K562 (cell line): ENCODE results near the gene BCHE.

Source experiments
- EP300 ChIP-seq: IDR thresholded peaks from 2 replicates; pipeline ENCODE4 v1.6.1; 2012; ENCODE audit warnings: low read length, improper control_type of control experiment
- EZH2 ChIP-seq: IDR thresholded peaks from 2 replicates; pipeline ENCODE4 v1.6.1; 2012; ENCODE audit warnings: low read depth, mild to moderate bottlenecking, inconsistent platforms, low read length, borderline replicate concordance
- HDAC6 ChIP-seq: IDR thresholded peaks from 2 replicates; pipeline ENCODE4 v1.6.1; 2012; ENCODE audit warnings: low read depth, mild to moderate bottlenecking, control low read depth, inconsistent platforms, low read length, moderate library complexity
- MEIS2 ChIP-seq: fragments of 450-650 bp; IDR thresholded peaks from 2 replicates; pipeline ENCODE4 v1.6.1; 2014; ENCODE audit warnings: mild to moderate bottlenecking; ENCODE audit not compliant: partially characterized antibody
- NR1H2 ChIP-seq: sonication (generic); formaldehyde crosslinking; IDR thresholded peaks from 2 replicates; pipeline ENCODE4 v1.4.0; 2020; ENCODE audit warnings: mild to moderate bottlenecking, missing genetic modification reagents
- SOX6 ChIP-seq: fragments of 450-650 bp; IDR thresholded peaks from 2 replicates; pipeline ENCODE4 v1.6.1; 2014; ENCODE audit warnings: mild to moderate bottlenecking
- SRSF3 ChIP-seq: fragments of 200-400 bp; formaldehyde crosslinking; IDR thresholded peaks from 2 replicates; pipeline ENCODE4 v1.6.1; 2016; ENCODE audit warnings: mild to moderate bottlenecking, low read length, moderate library complexity; ENCODE audit not compliant: insufficient read depth
- TEAD4 ChIP-seq, 2 experiments: sonication (generic) in 1 of 2; formaldehyde crosslinking in 1 of 2; IDR thresholded peaks; 2 replicates each; pipeline versions ENCODE4 v1.6.1 to v1.8.0; 2012 to 2022; ENCODE audit warnings: borderline replicate concordance in 1 of 2, inconsistent platforms in 1 of 2, low read length in 1 of 2, mild to moderate bottlenecking in 1 of 2, missing genetic modification reagents in 1 of 2
- ZNF274 ChIP-seq: IDR thresholded peaks from 2 replicates; pipeline ENCODE4 v1.6.1; 2011; ENCODE audit warnings: low read depth, mild to moderate bottlenecking, low read length, moderate library complexity, borderline replicate concordance
- TF ChIP-seq, protein P1 (sequence below): fragments of 200-800 bp; sonication (Bioruptor generic); IDR thresholded peaks from 2 replicates; pipeline ENCODE4 v1.6.1; 2017; ENCODE audit warnings: missing genetic modification characterization, missing compliant biosample characterization

GRCh38 chr3:165852191-165852590, 15.0 kb upstream of the BCHE start:
- TF ChIP-seq MEIS2 (no peak), TEAD4 (IDR thresholded peaks at IDR 0.05; ENCODE audit: low read length) (no peak), TEAD4 (CRISPR knock-in tag; IDR thresholded peaks at IDR 0.05; ENCODE audit: borderline replicate concordance) (no peak), SOX6 (no peak), EP300 (no peak), HDAC6 (no peak), NR1H2 (CRISPR knock-in tag) (no peak), ZNF274 (no peak), EZH2 (no peak), SRSF3 (no peak)
- TF ChIP-seq, protein P1, sequence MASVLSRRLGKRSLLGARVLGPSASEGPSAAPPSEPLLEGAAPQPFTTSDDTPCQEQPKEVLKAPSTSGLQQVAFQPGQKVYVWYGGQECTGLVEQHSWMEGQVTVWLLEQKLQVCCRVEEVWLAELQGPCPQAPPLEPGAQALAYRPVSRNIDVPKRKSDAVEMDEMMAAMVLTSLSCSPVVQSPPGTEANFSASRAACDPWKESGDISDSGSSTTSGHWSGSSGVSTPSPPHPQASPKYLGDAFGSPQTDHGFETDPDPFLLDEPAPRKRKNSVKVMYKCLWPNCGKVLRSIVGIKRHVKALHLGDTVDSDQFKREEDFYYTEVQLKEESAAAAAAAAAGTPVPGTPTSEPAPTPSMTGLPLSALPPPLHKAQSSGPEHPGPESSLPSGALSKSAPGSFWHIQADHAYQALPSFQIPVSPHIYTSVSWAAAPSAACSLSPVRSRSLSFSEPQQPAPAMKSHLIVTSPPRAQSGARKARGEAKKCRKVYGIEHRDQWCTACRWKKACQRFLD (CRISPR knock-in tag) = no peak
